NCI-H1694 treated with DMSO at 0.1 percent for 48 hours (cell line): ENCODE measurements around the gene IGF2R.
"Not testable (repeated sequence)": the region's sequence is repeated elsewhere in the genome, so short reads cannot be mapped to it uniquely, and the experiment has no call there.

Experiments
- DNase-seq: peaks from one replicate; lab custom pipeline; 2025; lab: John Stamatoyannopoulos, UW

Gene IGF2R

GRCh38 chr6:160101277-160102205, 132.7 kb downstream of the IGF2R start:
- no peak for DNase-seq

GRCh38 chr6:160102399-160102798, 133.5 kb downstream of the IGF2R start:
- no peak for DNase-seq

GRCh38 chr6:160102956-160103824, 134.3 kb downstream of the IGF2R start:
- peak; percentile 16 for DNase-seq

- no peak for DNase-seq
Measured at GRCh38 chr6:160103825-160104100, 134.9 kb downstream of the IGF2R start.

GRCh38 chr6:160104821-160105517, 136.1 kb downstream of the IGF2R start:
- DNase-seq, result no peak

GRCh38 chr6:160106010-160106409, 137.1 kb downstream of the IGF2R start:
- no peak for DNase-seq

GRCh38 chr6:160106701-160107100, 137.8 kb downstream of the IGF2R start:
- DNase-seq, result no peak

- DNase-seq, result no peak
Measured at GRCh38 chr6:160108077-160108476, 139.2 kb downstream of the IGF2R start.

GRCh38 chr6:160110586-160111123, 141.8 kb downstream of the IGF2R start:
- DNase-seq, result no peak

- DNase-seq, result no peak
Measured at GRCh38 chr6:160111806-160112205, 142.9 kb downstream of the IGF2R start.

- no peak for DNase-seq
Measured at GRCh38 chr6:160112628-160113299, 143.9 kb downstream of the IGF2R start.

- DNase-seq, result not testable (repeated sequence)
Measured at GRCh38 chr6:160114536-160114935, 145.7 kb downstream of the IGF2R start.

GRCh38 chr6:160115421-160115820, 146.5 kb downstream of the IGF2R start:
- DNase-seq, result no peak

- DNase-seq, result no peak
Measured at GRCh38 chr6:160116411-160116810, 147.5 kb downstream of the IGF2R start.

GRCh38 chr6:160117137-160117536, 148.3 kb downstream of the IGF2R start:
- DNase-seq, result no peak

- no peak for DNase-seq
Measured at GRCh38 chr6:160118620-160119229, 149.8 kb downstream of the IGF2R start.

- no peak for DNase-seq
Measured at GRCh38 chr6:160120087-160120486, 151.2 kb downstream of the IGF2R start.

GRCh38 chr6:160121558-160121957, 152.7 kb downstream of the IGF2R start, which contains the start of gene SLC22A1:
TSS of gene SLC22A1 (plus strand) at chr6:160121815. CDS start at chr6:160121936, 121 bp downstream.
- DNase-seq, result no peak

- no peak for DNase-seq
Measured at GRCh38 chr6:160121981-160122380, 153.1 kb downstream of the IGF2R start.

GRCh38 chr6:160122744-160123143, 153.9 kb downstream of the IGF2R start:
- no peak for DNase-seq

GRCh38 chr6:160124007-160124406, 155.1 kb downstream of the IGF2R start:
- no peak for DNase-seq
